GM19238 (cell line): ENCODE measurements around the gene IDH3A.
"Not testable (repeated sequence)": the region's sequence is repeated elsewhere in the genome, so short reads cannot be mapped to it uniquely, and the experiment has no call there.

Source experiments
- DNase-seq: peaks from one replicate; pipeline ENCODE4 v3.0.0; 2011; ENCODE audit warnings: low spot score; ENCODE audit not compliant: insufficient read length

Gene IDH3A

GRCh38 chr15:78129077-78129750, 19.9 kb upstream of the IDH3A start:
- DNase-seq, result no peak

DNA sequence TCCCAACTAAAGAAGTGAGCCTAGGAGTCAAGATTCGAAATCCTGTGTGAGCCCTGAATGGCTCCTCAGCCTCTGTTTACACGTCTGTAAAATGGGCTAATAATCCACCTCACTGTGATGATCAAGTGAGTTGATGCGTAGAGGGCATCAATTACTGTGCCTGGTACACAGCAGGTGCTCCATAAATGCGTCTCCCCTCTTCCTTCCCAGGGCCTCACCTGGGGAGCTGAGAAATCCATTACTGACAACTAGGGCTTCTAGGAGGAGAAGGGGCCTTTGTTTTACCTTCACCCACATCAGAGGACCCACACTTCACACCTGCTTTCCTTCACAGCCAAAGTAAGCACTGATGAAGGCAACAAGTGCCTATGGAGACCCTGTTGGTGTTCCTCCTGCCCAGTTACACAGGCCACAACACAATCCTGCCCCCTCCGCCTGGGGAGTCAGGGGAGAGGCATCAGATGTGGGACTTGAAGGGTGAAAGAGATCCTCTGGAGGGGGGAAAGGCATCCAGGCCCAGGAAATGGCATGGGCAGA, 19.3 kb upstream of the IDH3A start:
- DNase-seq, result no peak

DNA sequence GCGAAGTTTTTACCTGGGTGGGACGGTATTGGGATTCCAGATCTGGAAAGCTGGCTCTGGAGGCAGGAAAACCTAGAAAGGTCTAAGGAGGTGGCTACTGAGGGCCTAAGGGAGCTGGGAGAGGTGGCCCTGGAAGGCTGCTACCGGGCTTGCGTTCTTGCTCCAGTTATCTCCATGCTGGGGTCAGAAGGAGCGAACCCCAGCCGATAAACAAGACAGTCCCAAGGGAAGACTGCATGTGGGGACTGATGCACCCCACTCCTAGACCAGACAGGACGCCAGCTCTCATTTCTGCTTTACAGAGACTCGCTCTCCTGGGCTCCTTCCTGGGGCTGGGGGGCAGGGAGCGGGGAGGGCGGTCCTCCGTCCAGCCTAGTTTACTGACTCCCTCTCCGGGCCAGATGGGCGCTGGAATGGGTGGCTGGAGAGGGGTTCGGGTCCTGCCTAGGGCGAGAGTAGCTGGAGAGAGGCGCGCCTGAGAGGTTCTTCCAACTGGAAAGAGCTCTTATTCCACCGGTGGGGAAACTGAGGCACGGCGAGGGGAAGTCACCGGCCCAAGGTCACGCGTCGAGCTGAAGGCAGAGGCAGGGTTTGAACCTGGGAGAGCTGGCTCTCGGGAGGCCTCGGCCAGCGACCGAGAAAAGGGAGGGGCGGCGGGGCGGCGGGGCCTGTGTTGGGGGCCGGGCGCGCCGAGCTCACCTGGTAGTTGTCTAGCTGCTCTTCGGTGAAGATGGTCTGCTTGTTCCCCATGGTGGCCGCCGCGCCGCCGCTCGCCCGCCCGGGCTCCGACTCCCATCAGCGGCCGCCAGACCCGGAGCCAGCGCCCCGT, 18.5 kb upstream of the IDH3A start:
- no peak for DNase-seq

GRCh38 chr15:78131295-78132061, 17.7 kb upstream of the IDH3A start, which contains the start of gene CIB2:
Gene CIB2, minus strand, starts transcription at chr15:78131445. Its CDS starts 230 bp downstream, at chr15:78131215.
- peak; percentile 90 for DNase-seq

GRCh38 chr15:78133801-78134200, 15.4 kb upstream of the IDH3A start:
- DNase-seq, result no peak

DNA sequence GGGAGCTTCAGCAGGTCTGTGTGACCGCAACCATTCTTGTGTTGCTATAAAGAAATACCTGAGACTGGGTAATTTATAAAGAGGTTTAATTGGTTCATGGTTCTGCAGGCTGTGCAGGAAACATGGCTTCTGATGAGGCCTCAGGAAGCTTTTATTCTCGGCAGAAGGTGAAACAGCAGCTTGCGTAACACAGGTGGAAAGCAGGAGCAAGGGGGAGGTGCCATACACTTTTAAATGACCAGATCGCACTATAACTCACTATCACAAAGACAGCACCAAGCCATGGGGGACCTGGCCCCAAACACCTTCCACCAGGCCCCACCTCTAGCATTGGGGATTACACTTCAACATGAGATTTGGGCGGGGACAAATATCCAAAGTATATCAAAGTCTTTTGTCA, 9.6 kb upstream of the IDH3A start:
- no peak for DNase-seq

GRCh38 chr15:78140292-78140691, 8.9 kb upstream of the IDH3A start:
- no peak for DNase-seq

- DNase-seq, result no peak
Measured at GRCh38 chr15:78142332-78142731, 6.8 kb upstream of the IDH3A start.

DNA sequence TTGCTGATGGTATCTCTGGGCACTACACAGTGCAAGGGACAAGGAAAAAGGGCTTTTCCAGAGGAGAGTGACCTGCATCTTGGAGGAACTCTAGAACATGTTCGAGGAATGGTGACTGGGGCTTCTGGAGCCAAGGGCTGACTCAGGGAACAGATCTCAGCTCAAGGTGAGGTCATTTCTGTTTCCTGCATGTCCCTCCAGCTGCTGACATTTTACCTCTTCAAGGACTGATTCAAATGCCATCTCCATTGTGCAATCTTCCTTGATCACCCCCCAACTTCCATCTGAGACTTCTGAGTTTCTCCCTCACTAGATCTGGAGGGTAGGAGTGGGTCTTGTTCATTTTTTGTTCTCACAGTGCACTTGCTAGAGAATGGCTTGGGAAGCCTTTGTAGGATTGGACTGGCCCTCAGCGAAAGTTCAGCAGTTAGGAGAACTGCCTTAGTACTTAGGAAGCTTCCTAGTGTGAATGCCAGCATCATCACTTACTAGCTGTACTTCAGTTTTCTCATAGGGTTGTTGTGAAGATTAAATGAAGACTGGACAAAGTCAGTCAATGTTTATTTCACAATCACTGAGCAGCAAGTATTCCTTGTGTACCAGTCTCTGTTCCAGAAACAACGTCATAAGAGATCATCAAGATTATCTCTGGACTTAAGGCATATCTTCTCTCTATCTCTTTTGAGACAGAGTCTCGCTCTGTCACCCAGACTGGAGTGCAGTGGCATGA, 2.6 kb upstream of the IDH3A start:
- DNase-seq, result no peak

GRCh38 chr15:78147566-78147965, 1.6 kb upstream of the IDH3A start:
- DNase-seq, result no peak

DNA sequence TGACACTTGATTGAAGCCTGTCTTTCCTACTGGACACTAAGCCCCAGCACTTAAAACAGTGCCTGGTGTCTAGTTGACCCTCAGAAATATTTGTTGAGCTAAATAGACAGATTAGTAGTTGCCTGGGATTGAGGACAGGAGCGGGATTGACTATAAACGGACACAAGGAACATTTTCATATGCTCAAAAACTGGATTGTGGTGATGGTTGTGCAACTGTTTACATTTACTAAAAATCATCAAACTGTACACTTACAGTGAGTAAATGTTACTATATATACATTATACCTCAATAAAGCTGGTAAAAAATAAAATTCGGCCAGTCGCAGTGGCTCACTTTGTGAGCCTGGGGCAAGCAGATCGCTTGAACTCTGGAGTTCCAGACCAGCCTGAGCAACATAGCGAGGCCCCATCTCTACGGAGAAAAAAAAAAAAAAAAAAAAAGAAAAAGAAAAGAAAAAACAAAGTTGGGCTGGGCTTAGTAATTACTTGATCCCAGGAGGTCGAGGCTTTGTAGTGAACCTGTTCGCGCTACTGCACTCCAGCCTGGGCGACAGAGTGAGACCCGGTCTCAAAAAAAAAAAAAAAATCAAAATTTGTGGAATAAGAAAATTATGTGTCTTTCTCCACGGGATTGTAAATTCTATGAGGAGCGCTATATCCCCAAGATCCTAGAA, 632 bp upstream of the IDH3A start:
- no peak for DNase-seq

DNA sequence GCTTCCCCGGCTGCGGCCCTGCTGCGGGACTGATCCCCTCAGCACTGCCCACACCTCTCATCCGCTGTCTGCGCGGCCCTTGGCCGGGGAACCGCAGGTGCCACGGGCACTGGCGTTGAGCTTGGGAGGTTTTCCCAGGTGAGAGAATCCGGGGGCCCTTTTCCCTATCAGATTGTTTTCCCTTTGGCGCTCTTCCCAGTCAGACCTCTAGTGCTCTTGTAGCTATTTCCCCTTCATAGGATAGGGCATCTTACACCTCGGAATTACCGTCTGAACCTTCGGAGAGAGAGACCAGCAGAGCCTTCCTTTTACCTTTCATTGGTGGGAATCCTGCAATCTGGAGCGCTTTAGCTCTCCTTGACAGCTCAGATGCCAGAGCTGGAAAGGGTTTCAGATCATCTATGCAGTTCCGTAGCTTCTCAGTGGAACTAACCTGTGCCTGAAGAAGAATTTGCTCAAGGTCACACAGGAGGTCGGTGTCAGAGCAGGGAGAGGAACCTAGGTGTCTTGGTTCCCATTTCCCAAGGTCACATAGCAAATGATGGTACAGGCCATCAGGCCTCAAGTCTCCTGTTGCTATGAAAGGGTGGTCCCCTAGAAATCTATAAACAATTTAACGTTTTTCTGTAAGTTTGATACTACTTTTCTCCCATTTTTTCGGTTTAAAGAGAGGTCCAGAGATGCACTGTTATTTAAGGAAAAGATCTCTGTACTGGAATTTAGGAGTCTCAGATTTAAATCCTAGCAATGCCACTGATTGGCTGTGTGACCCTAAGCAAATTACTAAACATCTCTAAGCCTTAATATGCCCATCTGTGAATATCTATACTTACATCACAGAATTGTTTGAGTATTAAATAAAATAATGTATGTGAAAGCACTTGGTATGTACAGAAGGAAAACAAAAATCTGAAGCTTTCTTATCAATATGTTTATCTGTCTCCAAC, 916 bp downstream of the IDH3A start:
- no peak for DNase-seq

- not testable (repeated sequence) for DNase-seq
Measured at GRCh38 chr15:78151075-78151474, 1.9 kb downstream of the IDH3A start.

- no peak for DNase-seq
Measured at GRCh38 chr15:78154955-78155354, 5.8 kb downstream of the IDH3A start.

DNA sequence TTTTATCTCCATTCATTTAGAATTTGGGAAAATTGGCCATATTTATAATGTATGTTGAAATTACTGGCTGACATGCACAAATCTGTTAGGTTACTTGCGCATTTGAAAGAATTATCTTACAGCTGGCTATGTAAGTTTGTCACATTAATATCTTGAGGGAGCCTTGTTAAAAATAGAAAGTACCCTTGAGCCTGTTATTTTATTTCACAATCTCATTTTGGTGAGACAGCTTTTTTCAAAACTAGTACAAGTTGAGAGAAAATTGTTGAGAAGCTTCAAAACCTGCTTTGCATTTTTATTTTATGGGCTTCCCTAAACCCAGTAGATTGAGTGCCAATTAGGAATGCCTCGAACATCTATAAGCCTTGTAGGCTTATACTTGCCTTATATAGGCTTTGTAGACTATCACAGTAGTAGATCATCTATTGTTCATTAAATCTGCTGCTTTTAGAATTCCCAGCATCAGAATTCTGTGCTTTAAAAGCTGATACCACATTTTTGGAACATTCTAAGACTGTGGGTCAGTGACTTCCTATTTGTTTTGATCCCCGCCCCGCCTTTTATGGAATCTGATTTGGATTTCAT, 6.3 kb downstream of the IDH3A start:
- no peak for DNase-seq

GRCh38 chr15:78156653-78157052, 7.5 kb downstream of the IDH3A start:
- DNase-seq, result no peak

- no peak for DNase-seq
Measured at GRCh38 chr15:78157203-78157602, 8.0 kb downstream of the IDH3A start.

- DNase-seq, result no peak
Measured at GRCh38 chr15:78159395-78159794, 10.2 kb downstream of the IDH3A start.

- no peak for DNase-seq
Measured at GRCh38 chr15:78162038-78162437, 12.9 kb downstream of the IDH3A start.
